Caki2 (cell line): ENCODE data around the gene TLR9. TPM values are rescaled to one million over a fixed set of nuclear protein-coding genes. Genes with fewer than 3 reads are reported as not detected.
"Not testable (repeated sequence)": the region's sequence is repeated elsewhere in the genome, so short reads cannot be mapped to it uniquely, and the experiment has no call there.

ENCODE experiments used
- DNase-seq: peaks from one replicate; pipeline ENCODE4 v3.0.0-alpha.2; 2015; ENCODE audit warnings: low read depth
- in situ Hi-C: cut with HindIII; loops from 2 replicates; pipeline ENCODE4 v1.10.0; 2016; ENCODE audit warnings: low sequenced_read_pairs, low pct_unique_long_range_greater_than_20kb, mixed read lengths
- total RNA-seq: library from RNA; depleted of rRNA; stranded (reverse); fragments of >200 nt; shearing (Covaris generic); gene quantifications from 2 replicates; pipeline ENCODE4 v1.2.3, GENCODE V29; 2014; ENCODE audit warnings: low replicate concordance

TLR9 gene
- total RNA-seq, 1 experiment from 2014 or later: not detected

DNA sequence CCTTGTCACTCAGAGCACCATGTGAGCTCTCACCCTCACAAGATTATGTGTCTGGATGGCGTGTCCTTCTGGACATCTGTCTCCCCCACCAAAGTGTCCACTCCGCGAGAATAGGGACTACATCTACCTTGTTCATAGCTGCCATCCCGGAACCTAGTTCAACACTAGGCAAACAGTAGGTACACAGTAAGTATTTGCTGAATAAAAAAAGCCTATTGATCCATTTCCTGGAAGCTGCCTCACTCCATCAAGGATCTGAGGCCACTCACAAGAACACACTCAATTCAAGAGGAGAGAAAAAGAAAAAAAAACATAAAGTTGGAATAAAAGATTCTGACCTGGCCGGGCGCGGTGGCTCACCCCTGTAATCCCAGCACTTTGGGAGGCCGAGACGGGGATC lies 38.7 kb downstream of the TLR9 start:
- in situ Hi-C loops: no loop called here
- DNase-seq: no peak

DNA sequence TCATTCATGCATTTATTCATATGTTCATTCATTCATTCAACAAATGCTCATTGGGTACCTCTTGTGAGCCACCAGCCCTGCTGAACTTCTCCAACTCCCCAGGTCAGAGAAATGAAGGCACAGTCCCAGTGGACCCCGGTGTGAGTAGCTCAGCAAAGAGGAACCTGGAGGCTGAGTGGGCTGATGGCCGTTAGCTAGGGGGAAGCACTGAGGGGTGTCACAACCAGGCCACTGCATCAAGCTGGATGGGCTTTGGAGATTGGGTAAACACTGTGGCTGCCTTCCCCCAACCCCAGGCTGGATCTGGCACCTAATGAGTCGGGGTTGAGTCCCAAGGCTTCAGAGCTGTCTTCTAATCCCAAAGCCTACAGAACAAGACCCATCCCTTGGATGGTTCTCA lies 39.6 kb downstream of the TLR9 start:
- DNase-seq: no peak
- in situ Hi-C loops: no loop called here

DNA sequence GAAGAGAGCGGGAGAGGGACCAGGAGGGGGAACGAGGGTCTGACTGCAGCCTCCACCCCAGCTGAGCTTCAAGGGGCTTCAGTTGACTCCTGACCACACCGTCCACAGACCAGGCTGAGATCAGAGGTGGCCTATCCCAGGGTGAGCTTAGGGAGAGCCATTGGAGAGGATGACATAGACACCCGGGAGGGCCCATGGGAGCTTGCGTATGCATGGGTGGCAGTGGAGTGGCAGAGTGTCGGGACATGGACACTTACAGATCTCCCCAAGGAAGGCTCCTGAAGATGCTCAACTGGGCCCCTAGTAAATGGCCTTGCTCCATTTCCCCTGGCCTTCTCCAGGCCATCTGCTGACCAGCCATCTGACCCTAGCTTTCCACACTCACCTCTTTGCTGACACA lies 40.1 kb downstream of the TLR9 start:
- in situ Hi-C loops: no loop called here
- no peak for DNase-seq

GRCh38 chr3:52184690-52185089 lies 40.8 kb downstream of the TLR9 start:
- DNase-seq: no peak
- in situ Hi-C loops: no loop called here

DNA sequence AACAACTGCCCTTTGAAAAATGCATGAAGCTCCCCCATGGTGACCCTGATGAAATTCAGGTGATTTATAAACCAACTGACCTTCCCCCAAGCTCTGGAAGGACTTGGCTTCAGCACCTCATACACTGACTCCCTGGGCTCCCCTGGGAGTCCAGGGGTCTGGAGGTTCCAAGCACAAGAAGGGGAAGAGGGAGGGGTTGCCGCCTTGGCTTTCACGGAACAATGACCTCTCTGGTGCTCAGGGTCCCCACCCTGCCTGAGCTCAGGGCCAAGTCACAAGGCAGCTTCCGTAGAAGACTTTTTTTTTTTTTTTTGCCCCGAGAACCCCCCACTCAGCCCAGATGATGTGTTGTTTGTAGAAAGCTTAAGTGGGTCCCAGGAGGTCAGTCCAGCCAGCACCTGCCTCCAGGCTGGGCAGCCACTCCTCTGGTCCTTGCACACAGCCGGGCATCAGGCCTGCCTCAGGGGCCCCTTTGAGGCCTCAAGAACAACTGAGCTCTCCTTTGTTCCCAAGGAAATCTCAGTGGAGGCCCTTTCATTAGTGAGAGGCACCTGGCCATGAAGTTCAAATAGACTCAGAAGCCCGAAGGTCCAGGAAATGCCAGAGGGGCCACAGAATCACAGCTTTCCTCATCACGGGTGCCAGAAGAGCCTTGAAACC lies 41.5 kb downstream of the TLR9 start:
- DNase-seq: no peak
- in situ Hi-C loops: no loop called here

GRCh38 chr3:52182691-52183090 lies 42.8 kb downstream of the TLR9 start:
- DNase-seq: no peak
- in situ Hi-C loops: no loop called here

GRCh38 chr3:52182196-52182595 lies 43.2 kb downstream of the TLR9 start:
- in situ Hi-C loops: no loop called here

DNA sequence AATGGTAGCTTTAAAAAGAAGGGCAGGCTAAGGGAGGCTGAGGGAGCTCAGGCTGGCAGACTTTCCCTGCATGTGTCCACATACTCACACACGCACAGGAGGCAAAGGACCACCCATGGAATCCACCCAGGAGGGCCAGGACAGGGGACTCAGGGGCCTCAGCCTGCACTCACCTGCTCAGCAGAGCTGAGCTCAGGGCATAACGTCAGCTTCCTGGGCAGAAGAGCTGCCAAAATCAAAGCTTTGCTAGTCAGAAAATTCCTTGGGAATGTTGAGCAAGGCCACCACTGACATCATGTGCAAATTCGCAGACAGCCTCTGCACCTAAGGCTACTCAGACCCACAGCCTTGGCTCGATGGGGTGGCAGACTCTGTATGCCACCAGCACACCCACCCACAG lies 43.9 kb downstream of the TLR9 start:
- DNase-seq: no peak
- in situ Hi-C loops: no loop called here

More at GRCh38 chr3:52182196-52182595, 43.2 kb downstream of the TLR9 start:
- DNase-seq: no peak

- in situ Hi-C loops: no loop called here
- DNase-seq: no peak
Measured at GRCh38 chr3:52178537-52178936, 46.9 kb downstream of the TLR9 start.

DNA sequence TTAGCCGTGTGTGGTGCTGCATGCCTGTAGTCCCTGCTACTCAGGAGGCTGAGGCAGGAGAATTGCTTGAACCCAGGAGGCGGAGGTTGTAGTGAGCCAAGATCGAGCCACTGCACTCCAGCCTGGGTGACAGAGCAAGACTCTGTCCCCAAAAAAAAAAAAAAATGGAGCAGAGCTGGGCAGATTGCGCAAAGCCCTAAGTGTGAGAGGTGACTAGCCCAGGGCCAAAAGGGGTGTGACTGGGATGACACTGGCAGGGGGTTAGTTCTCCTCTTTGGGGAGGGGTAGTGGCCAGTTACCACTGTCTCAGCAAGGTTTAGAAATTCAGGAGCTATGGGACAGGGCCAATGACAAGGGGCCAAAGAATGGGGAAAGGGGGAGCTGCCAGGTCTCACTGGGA lies 47.3 kb downstream of the TLR9 start:
- in situ Hi-C loops, DNase-seq: not testable (repeated sequence)

DNA sequence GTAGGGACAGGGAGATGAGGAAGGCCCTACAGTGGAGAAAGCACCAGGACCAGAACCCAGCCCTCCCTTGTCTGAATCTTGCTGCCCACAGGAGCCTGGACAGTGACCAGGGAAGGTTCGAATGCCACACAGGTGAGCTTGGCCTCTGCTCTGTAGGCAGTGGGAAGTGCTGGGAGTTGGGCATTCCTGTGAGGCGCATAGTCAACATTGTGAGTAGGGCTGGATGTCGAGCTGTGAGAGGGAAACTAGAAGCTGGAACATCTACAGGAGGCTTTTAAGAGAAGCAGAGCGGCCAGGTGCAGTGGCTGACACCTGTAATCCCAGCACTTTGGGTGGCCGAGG lies 47.8 kb downstream of the TLR9 start:
- DNase-seq: no peak
- in situ Hi-C loops: no loop called here

GRCh38 chr3:52176951-52177700 lies 48.3 kb downstream of the TLR9 start:
- in situ Hi-C loops: no loop called here
- DNase-seq: no peak

DNA sequence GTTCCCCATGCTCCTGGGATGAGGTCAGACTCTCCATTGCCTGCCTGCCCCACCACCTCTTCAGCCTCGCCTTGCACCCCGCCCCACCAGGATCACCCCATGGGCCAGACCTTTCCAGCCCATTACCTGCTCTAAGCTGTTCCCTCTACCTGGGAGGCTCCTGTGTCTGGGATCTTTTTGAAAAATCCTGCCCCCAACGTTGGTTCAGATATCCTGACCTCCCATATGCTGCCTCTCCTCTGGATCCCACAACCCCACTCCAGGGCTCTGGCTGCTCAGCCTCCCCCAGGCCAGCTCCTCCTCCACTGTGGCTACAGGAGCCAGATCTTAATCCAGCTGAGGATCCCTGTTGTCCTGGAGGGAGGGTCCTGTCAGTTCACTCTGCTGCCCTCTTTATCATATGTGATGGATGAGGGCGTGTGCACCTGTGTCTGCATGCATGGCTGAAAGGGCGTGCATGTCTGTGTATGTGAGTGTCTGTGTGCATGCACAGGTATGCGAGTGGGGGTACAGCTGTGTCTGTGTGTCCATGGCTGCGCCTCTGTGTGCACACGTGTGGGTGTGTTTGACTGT lies 49.2 kb downstream of the TLR9 start:
- DNase-seq: no peak
- in situ Hi-C loops: no loop called here

GRCh38 chr3:52175416-52176179 lies 49.8 kb downstream of the TLR9 start:
- in situ Hi-C loops: no loop called here
- no peak for DNase-seq

DNA sequence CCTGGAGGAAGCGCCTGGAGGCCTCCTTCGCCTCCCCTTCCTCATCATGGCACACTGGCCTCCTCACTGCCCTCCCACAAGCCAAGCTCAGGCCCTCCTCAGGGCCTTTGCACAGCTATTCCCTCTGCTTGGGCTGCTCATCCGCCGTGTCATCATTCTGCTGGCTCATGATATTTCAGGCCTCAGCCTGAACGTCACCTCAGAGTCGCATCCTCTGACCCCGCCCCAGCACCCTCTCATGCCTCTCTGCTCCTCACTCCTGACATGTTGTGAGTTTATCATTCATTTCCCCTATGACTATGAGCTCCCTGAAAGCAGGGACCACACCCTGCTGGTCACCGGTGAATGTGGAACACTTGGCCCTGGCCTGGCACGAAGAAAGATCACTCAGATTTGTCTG lies 50.5 kb downstream of the TLR9 start:
- no peak for DNase-seq
- in situ Hi-C loops: no loop called here

GRCh38 chr3:52173101-52173500 lies 52.3 kb downstream of the TLR9 start:
- no peak for DNase-seq
- in situ Hi-C loops: no loop called here

- no peak for DNase-seq
- in situ Hi-C loops: no loop called here
Measured at GRCh38 chr3:52172262-52172757, 53.1 kb downstream of the TLR9 start.

DNA sequence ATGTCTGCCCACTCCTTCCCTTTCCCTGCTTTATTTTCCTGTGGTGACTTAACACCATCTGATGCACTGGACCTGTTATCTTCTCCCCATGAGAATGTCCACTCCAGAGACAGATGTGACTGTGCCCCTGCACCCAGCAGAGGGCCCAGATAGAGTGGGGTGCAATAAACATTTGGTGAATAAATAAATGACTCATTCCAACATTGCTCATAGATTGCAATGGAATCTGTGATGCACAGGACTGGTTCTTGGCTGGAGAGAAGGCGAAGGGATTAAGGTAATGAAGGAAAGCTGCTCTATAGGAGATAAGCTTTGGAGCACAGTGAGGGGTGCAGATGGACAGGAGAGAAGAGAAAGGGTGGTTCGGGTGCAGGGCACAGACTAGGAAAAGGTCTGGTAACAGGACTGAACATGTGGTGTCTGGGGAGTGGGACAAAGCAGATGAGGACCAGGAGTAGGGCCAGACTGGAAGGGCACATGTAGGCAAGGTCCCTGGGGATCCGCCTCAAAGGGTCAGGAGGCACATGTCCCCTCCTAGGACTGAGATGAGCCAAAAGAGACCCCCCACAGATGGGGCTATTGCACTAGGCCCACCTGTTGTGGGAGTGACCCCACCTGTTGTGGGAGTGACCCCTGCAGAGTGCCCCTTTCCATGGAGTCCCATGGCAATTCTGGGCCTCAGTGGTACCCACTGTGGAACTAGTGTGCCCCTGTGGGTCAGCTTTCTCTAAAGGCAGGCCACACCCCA lies 53.8 kb downstream of the TLR9 start:
- no peak for DNase-seq
- in situ Hi-C loops: no loop called here
